ENCODE data around the gene NPEPPS.
"Not testable (repeated sequence)": the region's sequence is repeated elsewhere in the genome, so short reads cannot be mapped to it uniquely, and the experiment has no call there.

Gene NPEPPS

GRCh38 chr17:47530557-47531232, at the start of gene NPEPPS:
NPEPPS (plus strand) TSS chr17:47531108; CDS start chr17:47531301, 193 bp downstream.
- peak; percentile 73 for DNase-seq

GRCh38 chr17:47491841-47492212, 39.1 kb upstream of the NPEPPS start:
- DNase-seq, result not testable (repeated sequence)

GRCh38 chr17:47499074-47499473, 31.8 kb upstream of the NPEPPS start:
- DNase-seq, result not testable (repeated sequence)

- DNase-seq, result not testable (repeated sequence)
Observed at GRCh38 chr17:47499494-47499893, 31.4 kb upstream of the NPEPPS start.

GRCh38 chr17:47500620-47501019, 30.3 kb upstream of the NPEPPS start:
- not testable (repeated sequence) for DNase-seq

GRCh38 chr17:47502122-47502731, 28.7 kb upstream of the NPEPPS start:
- peak; percentile 40 for DNase-seq

GRCh38 chr17:47502776-47503455, 28.0 kb upstream of the NPEPPS start:
- peak; percentile 28 for DNase-seq

- DNase-seq, result peak; percentile 68
Observed at GRCh38 chr17:47511701-47512146, 19.2 kb upstream of the NPEPPS start.

GRCh38 chr17:47513301-47513700, 17.6 kb upstream of the NPEPPS start:
- DNase-seq, result not testable (repeated sequence)

- DNase-seq, result peak; percentile 8
Observed at GRCh38 chr17:47518880-47519279, 12.0 kb upstream of the NPEPPS start.

GRCh38 chr17:47519365-47519764, 11.5 kb upstream of the NPEPPS start:
- DNase-seq, result not testable (repeated sequence)

- not testable (repeated sequence) for DNase-seq
Observed at GRCh38 chr17:47520279-47520678, 10.6 kb upstream of the NPEPPS start.

GRCh38 chr17:47521434-47521833, 9.5 kb upstream of the NPEPPS start:
- not testable (repeated sequence) for DNase-seq

- DNase-seq, result not testable (repeated sequence)
Observed at GRCh38 chr17:47522341-47522740, 8.6 kb upstream of the NPEPPS start.

- not testable (repeated sequence) for DNase-seq
Observed at GRCh38 chr17:47531233-47531820, 419 bp downstream of the NPEPPS start.

- DNase-seq, result not testable (repeated sequence)
Observed at GRCh38 chr17:47539085-47539484, 8.2 kb downstream of the NPEPPS start.

GRCh38 chr17:47541676-47542075, 10.8 kb downstream of the NPEPPS start:
- not testable (repeated sequence) for DNase-seq

GRCh38 chr17:47544327-47544726, 13.4 kb downstream of the NPEPPS start:
- not testable (repeated sequence) for DNase-seq

- DNase-seq, result peak; percentile 7
Observed at GRCh38 chr17:47554733-47555132, 23.8 kb downstream of the NPEPPS start.

GRCh38 chr17:47556108-47556507, 25.2 kb downstream of the NPEPPS start:
- DNase-seq, result not testable (repeated sequence)

- not testable (repeated sequence) for DNase-seq
Observed at GRCh38 chr17:47560517-47561043, 29.7 kb downstream of the NPEPPS start.

- not testable (repeated sequence) for DNase-seq
Observed at GRCh38 chr17:47561698-47562405, 30.9 kb downstream of the NPEPPS start.

- DNase-seq, result not testable (repeated sequence)
Observed at GRCh38 chr17:47562406-47562705, 31.4 kb downstream of the NPEPPS start.
